Progenitor cell of endocrine pancreas (in vitro differentiated cells): ENCODE results near the gene ACP5. TPM values are rescaled to one million over a fixed set of nuclear protein-coding genes. Genes with fewer than 3 reads are reported as not detected.

Source experiments
- DNase-seq: peaks from one replicate; pipeline ENCODE4 v3.0.0; 2021; ENCODE audit warnings: low spot score; ENCODE audit not compliant: unreplicated experiment
- H3K27ac Mint-ChIP-seq: 2 replicates; pipeline ENCODE4 v1.8.0; 2021; ENCODE audit warnings: mild to moderate bottlenecking, moderate library complexity, mixed read lengths
- H3K27me3 Mint-ChIP-seq: 2 replicates; pipeline ENCODE4 v1.8.0; 2021; ENCODE audit warnings: mixed read lengths
- H3K36me3 Mint-ChIP-seq: 2 replicates; pipeline ENCODE4 v1.8.0; 2022; ENCODE audit warnings: mixed read lengths; ENCODE audit not compliant: insufficient read depth
- H3K4me1 Mint-ChIP-seq: 2 replicates; pipeline ENCODE4 v1.8.0; 2021; ENCODE audit warnings: low read depth, mixed read lengths
- H3K4me3 Mint-ChIP-seq: 2 replicates; pipeline ENCODE4 v1.8.0; 2021; ENCODE audit warnings: low read depth, mild to moderate bottlenecking, moderate library complexity, mixed read lengths
- H3K9me3 Mint-ChIP-seq: 2 replicates; pipeline ENCODE4 v1.8.0; 2021; ENCODE audit warnings: low read depth, mixed read lengths
- total RNA-seq: library from RNA; stranded (reverse); gene quantifications from 2 replicates; pipeline ENCODE4 v1.2.1, GENCODE V29; 2021
- TF ChIP-seq, protein P1 (sequence below): fragments of 200-600 bp; sonication (generic); IDR thresholded peaks from one replicate; pipeline ENCODE4 v1.5.0; 2021; ENCODE audit warnings: antibody characterized with exemption, mild to moderate bottlenecking; ENCODE audit not compliant: unreplicated experiment

Gene ACP5
- total RNA-seq, 1 donor from 2014 or later: 1.6 TPM

DNA sequence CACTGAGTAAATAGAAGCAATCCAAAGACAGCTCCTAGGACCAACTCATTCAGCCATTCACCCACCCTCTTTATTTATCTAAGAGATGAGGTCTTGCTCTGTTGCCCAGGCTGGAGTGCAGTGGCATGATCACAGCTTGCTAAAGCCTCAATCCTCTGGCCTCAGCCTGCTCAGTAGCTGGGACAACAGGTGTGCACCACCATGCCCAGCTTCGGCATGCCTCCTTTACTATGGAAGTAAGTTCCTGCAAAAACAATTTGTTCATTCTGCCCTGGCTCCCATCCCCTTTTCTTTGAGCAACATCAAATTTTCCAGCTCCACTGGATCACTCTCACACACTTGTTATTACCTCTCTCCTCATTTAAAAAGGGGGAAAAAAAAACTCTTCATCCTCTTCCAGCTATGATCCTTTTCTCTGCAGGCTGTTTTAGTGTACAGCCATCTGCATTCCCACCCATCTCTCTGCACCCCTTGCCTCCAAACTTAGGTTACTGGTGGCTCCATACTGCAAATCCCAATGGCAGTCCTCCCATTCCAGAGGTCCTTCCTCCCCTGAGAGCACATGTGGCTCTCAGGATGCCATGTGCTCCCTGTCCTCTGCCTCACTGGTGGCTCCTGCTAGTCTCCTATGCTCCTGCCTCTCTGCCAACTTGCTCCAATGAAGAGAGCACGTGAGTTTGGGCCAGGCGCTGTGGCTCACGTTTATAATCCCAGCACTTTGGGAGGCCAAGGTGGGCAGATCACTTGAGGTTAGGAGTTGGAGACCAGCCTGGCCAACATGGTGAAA lies 20.6 kb downstream of the ACP5 start:
- Mint-ChIP-seq H3K27me3 (no peaks in the 10 kb centered on the region), H3K4me3 (peak overlapping the region; percentile 95), H3K9me3 (no peaks in the 10 kb centered on the region), H3K4me1 (peaks cover 19% of the 10 kb centered on the region), H3K27ac (peak overlapping the region; percentile 80), H3K36me3 (peaks cover 5% of the 10 kb centered on the region)
- no peak for DNase-seq
- TF ChIP-seq, protein P1, sequence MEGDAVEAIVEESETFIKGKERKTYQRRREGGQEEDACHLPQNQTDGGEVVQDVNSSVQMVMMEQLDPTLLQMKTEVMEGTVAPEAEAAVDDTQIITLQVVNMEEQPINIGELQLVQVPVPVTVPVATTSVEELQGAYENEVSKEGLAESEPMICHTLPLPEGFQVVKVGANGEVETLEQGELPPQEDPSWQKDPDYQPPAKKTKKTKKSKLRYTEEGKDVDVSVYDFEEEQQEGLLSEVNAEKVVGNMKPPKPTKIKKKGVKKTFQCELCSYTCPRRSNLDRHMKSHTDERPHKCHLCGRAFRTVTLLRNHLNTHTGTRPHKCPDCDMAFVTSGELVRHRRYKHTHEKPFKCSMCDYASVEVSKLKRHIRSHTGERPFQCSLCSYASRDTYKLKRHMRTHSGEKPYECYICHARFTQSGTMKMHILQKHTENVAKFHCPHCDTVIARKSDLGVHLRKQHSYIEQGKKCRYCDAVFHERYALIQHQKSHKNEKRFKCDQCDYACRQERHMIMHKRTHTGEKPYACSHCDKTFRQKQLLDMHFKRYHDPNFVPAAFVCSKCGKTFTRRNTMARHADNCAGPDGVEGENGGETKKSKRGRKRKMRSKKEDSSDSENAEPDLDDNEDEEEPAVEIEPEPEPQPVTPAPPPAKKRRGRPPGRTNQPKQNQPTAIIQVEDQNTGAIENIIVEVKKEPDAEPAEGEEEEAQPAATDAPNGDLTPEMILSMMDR: no peak

DNA sequence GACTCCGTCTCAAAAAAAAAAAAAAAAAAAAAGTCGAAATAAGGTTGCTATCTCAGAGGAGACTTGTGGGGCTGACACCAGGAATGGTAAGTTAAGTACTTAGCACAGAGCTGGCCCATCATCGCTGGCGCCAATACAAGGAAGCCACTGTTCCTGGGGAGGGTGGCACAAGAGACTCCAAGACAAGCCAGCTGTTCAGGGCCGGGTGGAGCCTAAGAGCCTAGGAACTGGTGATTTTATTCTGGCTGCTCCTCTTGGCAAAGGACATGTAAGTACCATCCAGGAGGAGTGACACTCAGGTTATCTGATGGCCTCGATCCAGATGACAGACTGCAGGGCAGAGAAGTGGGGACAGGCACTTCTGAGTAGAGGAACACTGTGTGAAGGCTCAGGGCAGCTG lies 22.2 kb downstream of the ACP5 start:
- Mint-ChIP-seq H3K4me1 (peaks cover 15% of the 10 kb centered on the region), H3K27ac (no peak overlapping the region), H3K9me3 (no peaks in the 10 kb centered on the region), H3K36me3 (peaks cover 5% of the 10 kb centered on the region), H3K27me3 (no peaks in the 10 kb centered on the region), H3K4me3 (peak overlapping the region; percentile 40)
- DNase-seq: no peak
- TF ChIP-seq, protein P1: no peak

DNA sequence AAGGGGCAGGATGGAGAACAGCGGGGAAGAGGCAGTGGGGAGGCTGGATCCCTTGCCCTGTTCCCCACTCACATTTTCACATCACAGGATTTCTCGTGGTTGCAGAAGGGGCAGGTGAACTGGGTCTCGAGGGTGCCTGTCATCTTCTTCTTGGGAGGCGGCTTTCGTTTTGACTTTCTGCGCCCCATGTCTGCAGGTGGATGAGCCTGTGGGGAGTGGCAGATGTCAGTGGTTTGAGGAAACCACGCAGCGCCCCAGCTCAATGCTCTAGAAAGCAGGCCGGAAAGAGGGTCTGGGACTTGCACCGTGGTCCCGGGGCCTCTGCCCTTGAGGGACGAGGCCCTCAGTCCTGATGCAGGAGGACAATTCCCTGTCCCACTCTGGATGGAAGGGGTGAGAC lies 23.3 kb downstream of the ACP5 start:
- no peak overlapping the region for H3K4me3 Mint-ChIP-seq
- H3K27me3 Mint-ChIP-seq: no peaks in the 10 kb centered on the region

DNA sequence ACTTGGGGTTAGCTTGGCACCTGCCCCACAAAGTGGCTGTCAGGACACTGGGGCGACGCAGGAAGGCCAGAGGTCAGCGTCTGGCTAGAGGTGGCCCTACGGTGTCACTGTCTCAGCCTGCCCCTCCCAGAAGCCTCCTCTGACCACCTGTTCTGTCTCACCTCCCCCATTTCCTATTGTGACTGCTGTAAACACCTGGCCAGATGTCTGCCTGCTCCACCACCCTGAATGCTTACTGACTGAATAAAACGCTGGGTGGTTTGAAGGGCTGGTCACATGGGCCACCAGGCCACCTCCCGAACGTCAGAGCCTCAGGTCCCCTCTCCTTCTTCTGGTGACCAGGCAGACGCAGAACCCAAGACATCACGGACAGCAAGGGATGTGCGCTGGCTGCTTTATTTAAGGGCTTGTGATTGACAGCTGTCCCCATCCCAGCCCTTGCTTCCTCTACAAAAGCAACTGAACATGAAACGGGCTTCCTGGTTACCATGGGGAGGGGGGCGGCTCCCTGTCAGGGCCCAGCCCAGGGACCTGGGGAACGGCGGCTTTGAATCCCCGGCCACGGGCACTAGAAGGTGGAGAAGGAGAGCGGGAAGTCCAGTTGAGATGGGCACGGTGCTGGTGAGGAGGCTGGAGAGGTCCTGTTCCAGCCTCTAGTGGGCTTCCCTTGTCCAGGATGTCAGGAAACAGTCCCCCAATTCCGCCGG lies 24.6 kb downstream of the ACP5 start:
- Mint-ChIP-seq H3K27me3 (no peaks in the 10 kb centered on the region), H3K36me3 (peaks cover 5% of the 10 kb centered on the region), H3K4me1 (peaks cover 1% of the 10 kb centered on the region), H3K9me3 (no peaks in the 10 kb centered on the region), H3K4me3 (no peak overlapping the region), H3K27ac (no peak overlapping the region)
- no peak for DNase-seq
- TF ChIP-seq, protein P1: no peak

More for the DNA sequence above, 23.3 kb downstream of the ACP5 start:
- peaks cover 5% of the 10 kb centered on the region for H3K36me3 Mint-ChIP-seq
- TF ChIP-seq, protein P1: no peak
- H3K9me3 Mint-ChIP-seq: no peaks in the 10 kb centered on the region
- peaks cover 11% of the 10 kb centered on the region for H3K4me1 Mint-ChIP-seq
- H3K27ac Mint-ChIP-seq: peak overlapping the region; percentile 19
- no peak for DNase-seq

DNA sequence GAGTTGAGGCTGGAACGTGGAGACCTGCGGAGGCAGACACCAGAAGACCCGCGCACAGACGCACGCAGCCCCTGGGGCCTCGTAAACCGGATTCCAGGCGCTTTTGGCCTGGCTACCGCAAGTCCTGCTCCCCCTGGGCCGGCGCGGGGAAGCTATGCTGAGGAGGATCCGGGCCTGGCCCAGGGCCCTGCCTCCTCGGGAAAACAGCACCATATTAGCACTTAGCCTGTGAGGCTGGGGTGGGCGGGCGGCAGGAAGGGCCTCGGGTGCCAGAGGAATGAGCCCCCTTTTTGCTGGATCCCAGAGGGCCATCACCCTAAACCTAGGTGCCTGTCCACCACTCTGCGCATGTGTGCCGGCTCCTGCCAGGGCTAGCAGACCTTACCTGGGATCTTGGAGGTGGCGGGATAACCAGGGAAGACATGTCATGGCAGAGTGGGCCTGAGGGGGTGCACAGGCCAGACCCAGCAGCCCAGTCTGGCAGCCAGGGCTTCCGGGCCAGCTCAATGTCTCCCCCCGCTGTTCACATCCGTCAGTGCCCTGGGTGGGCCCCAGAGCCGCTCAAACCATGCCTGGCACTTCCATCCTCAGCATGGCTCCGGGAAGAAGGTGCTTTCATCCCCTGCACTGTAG lies 25.7 kb downstream of the ACP5 start:
- TF ChIP-seq, protein P1: peak; percentile 33
- H3K27ac Mint-ChIP-seq: no peak overlapping the region
- DNase-seq: no peak
- H3K27me3 Mint-ChIP-seq: no peaks in the 10 kb centered on the region
- no peak overlapping the region for H3K4me3 Mint-ChIP-seq
- H3K9me3 Mint-ChIP-seq: no peaks in the 10 kb centered on the region
- peaks cover 5% of the 10 kb centered on the region for H3K36me3 Mint-ChIP-seq
- no peaks in the 10 kb centered on the region for H3K4me1 Mint-ChIP-seq
